Neutrophil (primary cell): Measurements from ENCODE around the gene CNKSR3.

ENCODE experiments used
- H3K27ac ChIP-seq: fragments of 200-600 bp; sonication (generic); 2 replicates; pipeline ENCODE4 v1.5.1; 2016; ENCODE audit warnings: mild to moderate bottlenecking, moderate library complexity
- H3K27me3 ChIP-seq: fragments of 200-600 bp; sonication (generic); 2 replicates; pipeline ENCODE4 v1.6.0; 2016; ENCODE audit warnings: mild to moderate bottlenecking
- H3K36me3 ChIP-seq: fragments of 200-600 bp; sonication (generic); 2 replicates; pipeline ENCODE4 v1.5.1; 2017
- H3K4me1 ChIP-seq, 2 experiments: fragments of 200-600 bp in 1 of 2; sonication (generic) in 1 of 2; 1 replicate in 1 of 2; 2 replicates in 1 of 2; pipeline versions ENCODE4 v1.5.1 to v1.6.1; 2013 to 2016; ENCODE audit warnings: low read depth in 1 of 2, low read length in 1 of 2, mild to moderate bottlenecking in 1 of 2, moderate library complexity in 1 of 2; ENCODE audit not compliant: control insufficient read depth in 1 of 2, insufficient read depth in 1 of 2
- H3K4me3 ChIP-seq, 2 experiments: fragments of 200-600 bp in 1 of 2; sonication (generic) in 1 of 2; 1 replicate in 1 of 2; 2 replicates in 1 of 2; pipeline ENCODE4 v1.5.1; 2013 to 2016; ENCODE audit warnings: low read depth in 1 of 2, low read length in 1 of 2, mild to moderate bottlenecking in 1 of 2, moderate library complexity in 1 of 2
- H3K9me3 ChIP-seq: fragments of 200-600 bp; sonication (generic); 2 replicates; pipeline ENCODE4 v1.5.1; 2016
- TF ChIP-seq, protein P1 (sequence below): fragments of 200-600 bp; sonication (generic); IDR thresholded peaks from 2 replicates; pipeline ENCODE4 v1.5.1; 2016; ENCODE audit warnings: antibody characterized with exemption

CNKSR3 gene

DNA sequence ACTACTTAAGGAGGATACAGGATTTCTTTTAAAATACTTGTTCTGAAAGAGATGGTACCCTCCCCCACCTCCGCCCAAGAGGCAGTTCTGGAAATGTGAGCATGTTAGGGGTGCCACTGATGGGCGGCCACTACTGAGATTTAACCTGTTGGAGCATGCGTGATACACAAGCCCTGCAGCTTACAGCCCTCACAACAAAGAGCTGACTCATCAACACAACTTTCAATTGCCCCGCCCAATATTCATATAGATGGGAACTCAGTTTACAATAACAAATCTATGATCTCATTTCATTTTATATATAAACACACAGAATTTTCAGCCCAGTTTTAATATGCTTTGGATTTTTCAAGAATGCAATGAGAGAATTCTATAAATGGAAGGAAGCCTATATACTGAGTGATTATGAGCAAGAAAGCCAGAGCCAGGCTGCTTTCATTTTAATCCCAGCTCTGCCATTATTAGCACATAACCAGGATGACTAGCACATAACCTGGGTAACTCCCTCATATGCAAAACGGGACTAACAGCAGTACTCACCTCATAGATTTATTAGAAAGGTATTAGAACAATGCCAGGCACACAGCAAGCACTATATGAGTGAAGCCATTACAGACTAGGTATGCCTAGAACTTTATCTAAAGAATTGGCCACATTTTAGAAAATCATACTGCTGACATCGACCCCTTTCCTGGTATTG is 108.3 kb downstream of the CNKSR3 start:
- Histone ChIP-seq H3K36me3 (no peaks in the 10 kb centered on the region), H3K27me3 (no peaks in the 10 kb centered on the region), H3K9me3 (no peaks in the 10 kb centered on the region), H3K27ac (no peak overlapping the region), H3K4me1 (peaks cover 13 to 14% of the 10 kb centered on the region in 2 experiments), H3K4me3 (no peak overlapping the region)
- TF ChIP-seq, protein P1, sequence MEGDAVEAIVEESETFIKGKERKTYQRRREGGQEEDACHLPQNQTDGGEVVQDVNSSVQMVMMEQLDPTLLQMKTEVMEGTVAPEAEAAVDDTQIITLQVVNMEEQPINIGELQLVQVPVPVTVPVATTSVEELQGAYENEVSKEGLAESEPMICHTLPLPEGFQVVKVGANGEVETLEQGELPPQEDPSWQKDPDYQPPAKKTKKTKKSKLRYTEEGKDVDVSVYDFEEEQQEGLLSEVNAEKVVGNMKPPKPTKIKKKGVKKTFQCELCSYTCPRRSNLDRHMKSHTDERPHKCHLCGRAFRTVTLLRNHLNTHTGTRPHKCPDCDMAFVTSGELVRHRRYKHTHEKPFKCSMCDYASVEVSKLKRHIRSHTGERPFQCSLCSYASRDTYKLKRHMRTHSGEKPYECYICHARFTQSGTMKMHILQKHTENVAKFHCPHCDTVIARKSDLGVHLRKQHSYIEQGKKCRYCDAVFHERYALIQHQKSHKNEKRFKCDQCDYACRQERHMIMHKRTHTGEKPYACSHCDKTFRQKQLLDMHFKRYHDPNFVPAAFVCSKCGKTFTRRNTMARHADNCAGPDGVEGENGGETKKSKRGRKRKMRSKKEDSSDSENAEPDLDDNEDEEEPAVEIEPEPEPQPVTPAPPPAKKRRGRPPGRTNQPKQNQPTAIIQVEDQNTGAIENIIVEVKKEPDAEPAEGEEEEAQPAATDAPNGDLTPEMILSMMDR: no peak

DNA sequence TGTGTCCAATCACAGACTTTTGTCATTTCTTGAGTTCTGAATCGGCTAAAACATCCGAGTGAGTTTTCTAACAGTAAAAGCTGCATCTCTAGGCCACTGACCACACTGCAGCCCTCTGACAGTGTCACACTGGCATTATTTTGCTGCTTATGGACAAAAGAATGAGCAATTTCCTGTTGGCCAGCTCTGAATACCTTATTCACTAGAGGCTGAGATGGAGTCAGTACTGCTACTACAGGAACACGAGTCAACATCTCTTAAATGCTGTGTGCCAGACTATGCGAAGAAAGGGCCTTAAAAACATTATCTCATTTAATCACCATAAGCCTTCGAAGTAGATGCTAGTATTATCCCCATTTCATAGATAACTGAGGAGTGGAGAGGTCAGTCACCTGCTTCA is 111.4 kb downstream of the CNKSR3 start:
- TF ChIP-seq, protein P1: no peak
- Histone ChIP-seq H3K4me3 (no peak overlapping the region), H3K27me3 (no peaks in the 10 kb centered on the region), H3K27ac (no peak overlapping the region), H3K4me1 (peaks cover 13 to 14% of the 10 kb centered on the region in 2 experiments), H3K36me3 (no peaks in the 10 kb centered on the region), H3K9me3 (no peaks in the 10 kb centered on the region)

DNA sequence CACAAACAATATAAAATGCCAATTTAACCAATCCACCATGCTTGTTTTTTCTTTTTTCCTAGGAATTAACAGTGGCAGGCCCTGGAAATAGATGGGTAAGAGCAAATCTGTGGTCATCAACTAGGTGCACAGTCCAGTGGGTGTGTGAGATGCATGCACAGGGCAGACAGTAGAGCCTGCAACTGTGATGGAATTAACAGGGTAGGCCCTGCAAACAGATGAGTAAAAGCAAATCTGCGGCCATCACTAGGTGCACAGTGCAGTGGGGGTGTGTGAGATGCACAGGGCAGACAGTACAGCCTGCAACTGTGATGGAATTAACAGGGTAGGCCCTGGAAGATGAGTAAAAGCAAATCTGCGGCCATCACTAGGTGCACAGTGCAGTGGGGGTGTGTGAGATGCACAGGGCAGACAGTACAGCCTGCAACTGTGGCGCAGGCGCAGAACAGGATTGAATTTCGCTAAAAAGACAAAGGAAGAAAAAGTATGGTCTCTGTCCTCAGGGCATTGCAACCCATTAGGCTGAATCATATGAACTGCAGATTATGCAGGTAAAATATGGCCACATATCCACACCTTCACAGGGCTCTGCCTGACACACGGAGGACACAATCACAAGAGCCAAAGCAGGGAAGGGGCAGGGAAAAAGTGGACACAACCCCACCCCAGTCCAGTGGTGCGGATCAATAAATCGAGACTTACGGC is 112.8 kb downstream of the CNKSR3 start:
- Histone ChIP-seq H3K4me3 (no peak overlapping the region), H3K36me3 (no peaks in the 10 kb centered on the region), H3K9me3 (no peaks in the 10 kb centered on the region), H3K27ac (no peak overlapping the region), H3K27me3 (no peaks in the 10 kb centered on the region), H3K4me1 (peaks cover 13 to 14% of the 10 kb centered on the region in 2 experiments)
- TF ChIP-seq, protein P1: no peak

DNA sequence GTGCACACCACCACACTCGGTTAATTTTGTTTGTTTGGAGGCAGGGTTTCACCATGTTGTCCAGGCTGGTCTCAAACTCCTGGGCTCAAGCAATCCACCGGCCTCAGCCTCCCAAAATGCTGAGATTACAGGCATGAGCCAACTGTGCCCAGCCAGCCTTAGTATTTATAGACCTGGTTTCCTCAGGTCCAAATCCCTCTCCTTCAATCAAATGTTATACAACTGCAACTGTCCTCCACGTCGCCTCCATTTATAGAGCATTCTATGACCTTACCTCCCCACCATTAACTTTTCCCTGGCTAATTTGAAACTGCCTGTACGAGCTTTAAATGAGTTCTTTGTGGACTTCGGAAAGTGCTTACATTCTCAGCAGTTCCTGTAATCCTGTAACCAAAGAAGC is 114.6 kb downstream of the CNKSR3 start:
- TF ChIP-seq, protein P1: no peak
- peaks cover 13 to 14% of the 10 kb centered on the region in 2 experiments for H3K4me1 ChIP-seq
- no peak overlapping the region for H3K4me3 ChIP-seq
- no peaks in the 10 kb centered on the region for H3K27me3 ChIP-seq
- H3K27ac ChIP-seq: no peak overlapping the region
- no peaks in the 10 kb centered on the region for H3K36me3 ChIP-seq
- no peaks in the 10 kb centered on the region for H3K9me3 ChIP-seq

DNA sequence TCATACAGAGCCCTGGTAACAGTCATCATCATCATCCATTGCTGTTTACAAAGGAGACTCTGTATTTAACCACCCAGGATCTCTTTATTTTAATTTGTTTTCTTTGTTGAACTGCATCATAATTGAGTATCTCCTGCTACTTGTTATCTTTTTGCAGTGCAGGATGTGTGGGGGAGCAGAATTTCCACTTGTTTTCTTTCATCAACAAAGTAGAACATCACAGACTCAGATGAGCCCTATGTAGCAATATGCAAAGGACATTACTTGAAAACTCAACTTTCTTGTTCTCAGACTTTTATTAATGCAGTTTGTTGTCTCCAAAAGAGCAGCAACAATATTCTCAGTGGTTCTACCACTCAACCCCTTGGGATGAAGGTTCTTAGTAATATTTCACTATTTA is 115.2 kb downstream of the CNKSR3 start:
- Histone ChIP-seq H3K4me3 (no peak overlapping the region), H3K36me3 (no peaks in the 10 kb centered on the region), H3K27ac (no peak overlapping the region), H3K9me3 (no peaks in the 10 kb centered on the region), H3K27me3 (no peaks in the 10 kb centered on the region), H3K4me1 (peaks cover 7 to 9% of the 10 kb centered on the region in 2 experiments)
- TF ChIP-seq, protein P1: no peak
